Activated CD4-positive, alpha-beta T cell treated with anti-CD3 and anti-CD28 coated beads, Interleukin-2, Interleukin-4, amounts not matched to agents 100 ng/mL and 50 ng/mL, durations not matched to agents 16 hours and 8 hours (primary cell): ENCODE measurements around the gene GP1BB.

ENCODE experiments used
- DNase-seq: peaks from one replicate; pipeline ENCODE4 v3.0.0-alpha.2; 2020; ENCODE audit warnings: low spot score

GP1BB gene

DNA sequence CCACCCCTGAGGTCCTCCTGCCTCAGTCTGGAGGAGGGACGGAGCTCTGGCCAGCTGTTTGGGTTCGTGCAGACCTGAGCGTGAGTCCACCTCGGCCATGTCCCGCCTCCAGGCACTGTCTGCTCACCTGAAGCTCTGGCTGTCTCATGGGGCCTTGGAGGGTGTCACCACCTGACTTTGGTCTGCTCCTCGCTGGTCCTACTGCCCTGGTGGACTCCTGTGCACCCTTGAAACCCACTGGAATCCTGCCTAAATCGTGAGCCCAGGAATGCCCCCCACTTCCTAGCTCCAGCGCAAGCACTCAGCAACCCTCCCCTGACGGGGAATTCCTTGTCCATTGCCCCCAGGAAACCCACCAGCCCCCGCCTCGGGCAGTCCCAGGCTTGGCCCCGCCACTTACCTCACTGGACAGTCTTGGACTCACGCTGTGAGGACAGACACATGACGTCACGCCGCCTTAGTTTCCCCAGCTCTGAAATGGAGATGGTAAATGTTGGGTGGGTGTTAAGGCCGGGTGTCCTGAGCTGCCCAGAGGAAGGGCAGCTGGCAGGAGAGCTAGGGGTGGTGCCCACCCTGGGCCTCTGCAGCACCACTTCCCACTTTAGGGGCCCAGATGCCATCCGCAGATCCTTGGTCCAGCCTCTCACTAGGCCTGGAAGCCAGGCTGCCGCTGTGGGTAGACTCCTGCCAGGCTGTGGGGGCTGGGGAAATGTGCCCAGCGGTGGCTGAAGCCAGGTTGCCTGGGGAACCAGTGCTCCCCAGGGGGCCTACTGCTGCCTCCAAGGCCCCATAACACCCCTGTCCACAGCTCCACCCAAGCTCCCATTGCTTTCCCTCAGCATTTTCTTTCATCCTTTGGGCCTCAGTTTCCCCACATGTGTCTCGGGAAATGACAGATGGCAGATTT lies 19.1 kb downstream of the GP1BB start:
- DNase-seq: no peak

DNA sequence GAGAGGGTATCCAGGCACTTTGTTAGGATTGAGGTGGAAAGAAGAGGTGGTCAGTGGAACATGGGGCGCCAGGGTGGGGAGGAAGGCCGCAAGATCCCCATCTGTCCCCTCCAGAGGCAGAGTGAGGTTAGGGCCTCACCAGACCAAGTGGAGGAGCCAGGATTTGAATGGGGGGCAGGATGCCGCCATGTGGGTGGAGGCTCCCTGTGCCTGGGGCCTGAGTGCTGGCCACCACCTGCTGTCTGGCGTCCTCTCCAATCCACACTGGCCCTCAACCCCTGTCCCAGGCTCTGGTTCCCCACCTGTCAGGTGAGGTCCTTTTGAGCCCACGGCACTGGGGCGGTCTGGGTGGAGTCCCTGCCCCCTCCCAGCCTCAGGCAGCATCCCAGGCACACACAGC lies 19.7 kb downstream of the GP1BB start:
- DNase-seq: no peak

- DNase-seq: no peak
Measured at GRCh38 chr22:19743651-19744050, 20.3 kb downstream of the GP1BB start.

DNA sequence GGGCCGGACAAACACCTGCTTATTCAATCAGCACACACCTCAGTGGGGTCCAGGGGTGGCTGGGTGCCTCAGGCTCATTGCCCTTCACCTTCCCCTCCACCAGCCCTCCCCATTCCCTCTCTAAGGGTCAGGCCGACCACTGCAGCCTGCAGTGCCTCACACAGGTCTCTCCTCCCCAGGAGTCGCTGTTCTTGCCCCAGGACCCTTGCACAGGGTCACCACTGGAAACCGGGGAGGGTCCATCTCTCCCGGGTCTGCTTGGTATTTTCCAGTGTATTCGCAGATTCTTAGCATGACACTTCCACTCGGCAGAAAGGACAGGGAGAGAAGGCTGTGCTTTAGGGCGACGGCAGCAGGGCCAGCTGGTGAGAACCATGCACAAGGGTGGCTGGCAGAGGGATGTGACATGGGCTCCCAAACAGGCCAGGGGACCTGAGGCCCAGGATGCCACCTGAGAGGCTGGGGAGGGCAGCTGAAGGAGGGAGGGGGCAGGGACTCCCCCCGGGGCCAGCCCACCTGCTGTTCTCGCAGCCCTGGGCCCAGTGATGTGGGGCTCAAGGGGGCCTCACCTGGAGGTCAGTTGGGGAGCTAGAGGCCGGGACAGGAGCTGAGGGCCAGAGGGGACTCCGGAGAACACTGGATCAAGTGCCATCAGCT lies 21.1 kb downstream of the GP1BB start:
- DNase-seq: no peak

DNA sequence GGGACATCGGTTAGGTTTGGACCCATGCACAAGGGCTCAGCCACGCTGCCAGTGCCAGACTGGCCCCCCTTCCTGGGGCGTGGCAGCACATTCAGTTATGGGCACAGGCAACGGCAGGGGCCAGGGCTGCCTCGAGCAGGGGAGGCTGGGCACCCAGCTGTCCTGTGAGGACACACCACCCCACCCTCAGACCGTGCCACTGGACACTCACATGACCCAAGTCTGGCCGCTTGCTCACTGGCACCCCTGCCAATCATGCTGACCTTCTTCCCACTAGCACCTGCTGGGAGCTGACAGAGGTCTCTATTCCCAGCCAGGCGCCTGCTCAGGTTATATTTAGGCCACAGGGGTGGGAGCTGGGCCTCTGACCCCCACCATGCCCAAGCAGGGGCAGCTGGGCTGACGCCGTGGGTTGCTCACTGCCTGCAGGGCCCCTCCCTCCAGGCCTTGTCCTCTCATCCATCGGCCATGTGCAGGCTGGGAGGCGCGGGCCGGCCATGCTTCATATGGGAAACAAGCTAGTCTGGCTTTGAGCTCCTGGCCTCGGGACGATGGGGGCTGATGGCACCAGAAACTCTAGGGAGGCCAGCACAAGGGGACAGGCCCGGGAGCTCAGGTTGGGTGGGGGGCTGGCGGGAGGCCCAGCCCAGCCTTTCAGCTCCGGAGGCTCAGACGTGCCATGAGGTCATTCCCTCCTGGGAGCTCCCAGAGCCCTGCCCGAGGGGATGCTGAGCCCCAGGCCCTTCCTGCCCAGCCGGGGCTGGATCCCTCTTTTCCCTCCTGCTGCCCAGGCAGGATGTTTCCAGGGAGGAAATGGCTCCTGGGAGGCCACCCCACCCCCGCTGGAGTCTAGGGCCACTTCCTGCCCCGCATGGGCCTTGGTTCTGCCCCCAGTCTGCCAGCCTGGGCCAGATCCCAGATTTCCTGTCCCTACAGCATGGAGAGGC lies 22.1 kb downstream of the GP1BB start:
- no peak for DNase-seq

GRCh38 chr22:19746726-19747125 lies 23.4 kb downstream of the GP1BB start:
- DNase-seq: no peak

DNA sequence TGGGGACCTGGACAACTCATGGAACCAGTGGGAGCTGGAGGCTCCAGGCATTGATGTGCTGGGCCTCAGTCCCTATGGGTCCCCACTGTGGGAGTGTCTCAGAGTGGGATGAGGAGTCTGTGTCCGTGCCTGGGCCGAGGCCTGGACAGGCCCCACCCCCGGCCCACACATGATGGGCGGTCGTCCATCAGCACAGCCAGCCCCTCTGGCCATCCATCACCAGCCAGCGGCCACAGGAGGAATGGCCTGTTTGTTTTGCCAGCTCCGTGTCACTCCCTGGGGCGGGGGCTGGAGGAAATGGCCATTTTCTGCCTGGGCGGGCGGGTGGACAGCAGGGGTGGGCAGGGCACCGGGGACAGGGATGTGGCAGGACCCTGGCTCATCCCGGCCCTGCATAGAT lies 24.2 kb downstream of the GP1BB start:
- no peak for DNase-seq

GRCh38 chr22:19748139-19748538 lies 24.8 kb downstream of the GP1BB start:
- no peak for DNase-seq

DNA sequence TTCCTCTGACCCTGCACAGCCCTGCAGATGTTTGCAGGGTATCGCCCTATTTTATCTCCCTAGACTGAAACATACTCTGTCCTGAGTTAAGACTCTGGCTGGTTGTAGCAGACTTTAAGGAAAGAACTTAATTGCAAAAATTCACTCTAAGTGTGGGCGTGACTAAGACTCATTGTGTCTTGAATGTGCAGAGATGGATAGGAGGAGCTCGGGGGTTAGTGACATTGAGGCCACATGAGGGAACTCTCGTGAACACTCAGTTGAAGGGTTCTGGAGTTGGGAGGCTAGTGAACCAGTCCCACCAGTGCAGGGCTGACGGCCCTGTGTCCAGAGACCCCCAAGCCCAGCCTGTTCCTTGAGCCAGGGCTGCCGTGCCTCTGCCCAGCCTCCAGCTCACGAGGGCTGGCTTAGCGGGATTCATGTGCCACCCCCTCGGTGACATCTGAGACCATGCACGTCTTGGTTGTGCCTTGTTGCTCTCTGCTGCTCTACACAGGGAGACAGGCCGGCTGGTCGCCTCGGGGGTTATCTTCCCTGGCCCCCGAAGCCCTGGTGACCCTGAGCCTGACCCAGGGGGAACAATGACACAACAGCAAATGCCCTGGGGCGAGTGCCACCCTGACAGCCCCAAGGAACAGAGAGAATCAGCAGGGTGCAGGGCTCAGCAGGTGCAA lies 25.8 kb downstream of the GP1BB start:
- DNase-seq: no peak

DNA sequence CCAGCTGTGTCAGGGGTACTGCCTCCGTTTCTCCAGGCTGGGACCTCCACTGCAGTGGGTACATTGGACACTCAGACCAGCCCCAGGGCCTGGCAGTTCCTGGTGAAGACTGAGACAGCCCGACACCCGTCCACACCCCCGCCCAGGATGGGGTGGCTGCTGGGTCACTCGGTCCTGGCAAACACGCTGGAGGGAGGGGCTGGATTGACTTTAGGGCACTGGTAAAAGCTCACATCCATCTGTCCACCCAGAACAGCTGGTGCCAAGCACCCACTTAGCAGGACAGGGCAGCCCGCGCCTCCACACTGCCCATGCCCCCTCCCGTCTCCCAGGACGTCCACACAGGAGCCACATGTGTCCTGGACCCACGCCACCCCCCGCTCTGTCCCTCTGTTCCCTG lies 26.5 kb downstream of the GP1BB start:
- no peak for DNase-seq

- DNase-seq: no peak
Measured at GRCh38 chr22:19750507-19751490, 27.5 kb downstream of the GP1BB start.

- DNase-seq: no peak
Measured at GRCh38 chr22:19751497-19752245, 28.3 kb downstream of the GP1BB start.

DNA sequence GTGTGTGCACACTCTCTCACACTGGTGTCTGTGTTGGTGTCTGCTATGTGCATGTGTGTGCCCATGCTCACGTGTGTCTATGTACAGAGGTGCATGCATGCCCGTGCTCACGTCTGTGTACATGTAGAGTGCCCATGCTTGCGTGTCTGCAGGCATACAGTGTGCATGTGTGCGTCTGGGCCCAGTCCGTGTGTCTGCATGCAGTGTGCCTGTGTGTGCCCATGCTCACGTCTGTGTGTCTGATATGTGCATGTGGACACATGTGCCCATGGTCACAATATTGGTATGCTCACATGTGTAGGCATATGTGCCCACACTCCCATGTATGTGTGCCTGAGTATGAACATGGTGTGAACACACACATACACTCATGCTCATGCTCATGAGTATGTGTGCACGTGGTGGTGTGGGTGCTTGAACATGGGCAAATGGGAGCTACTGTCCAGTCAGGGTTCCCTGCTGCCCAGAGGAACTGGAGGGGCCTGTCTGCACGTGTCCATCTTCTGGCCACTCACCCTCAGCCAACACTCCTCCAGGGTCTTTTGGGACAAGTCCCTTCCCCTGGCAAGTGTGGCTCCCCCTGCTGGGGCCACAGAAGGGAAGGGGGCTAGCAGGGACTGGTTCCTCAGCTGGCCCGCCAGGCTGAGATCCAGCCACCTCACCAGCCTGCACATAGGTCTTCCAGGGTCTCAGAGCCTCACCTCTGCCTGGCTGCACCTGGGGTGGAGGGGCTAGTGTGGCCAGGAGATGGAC lies 29.9 kb downstream of the GP1BB start:
- no peak for DNase-seq

- no peak for DNase-seq
Measured at GRCh38 chr22:19753996-19754700, 30.8 kb downstream of the GP1BB start.

GRCh38 chr22:19754701-19755144 lies 31.4 kb downstream of the GP1BB start:
- no peak for DNase-seq

- DNase-seq: no peak
Measured at GRCh38 chr22:19755145-19755710, 31.9 kb downstream of the GP1BB start.

DNA sequence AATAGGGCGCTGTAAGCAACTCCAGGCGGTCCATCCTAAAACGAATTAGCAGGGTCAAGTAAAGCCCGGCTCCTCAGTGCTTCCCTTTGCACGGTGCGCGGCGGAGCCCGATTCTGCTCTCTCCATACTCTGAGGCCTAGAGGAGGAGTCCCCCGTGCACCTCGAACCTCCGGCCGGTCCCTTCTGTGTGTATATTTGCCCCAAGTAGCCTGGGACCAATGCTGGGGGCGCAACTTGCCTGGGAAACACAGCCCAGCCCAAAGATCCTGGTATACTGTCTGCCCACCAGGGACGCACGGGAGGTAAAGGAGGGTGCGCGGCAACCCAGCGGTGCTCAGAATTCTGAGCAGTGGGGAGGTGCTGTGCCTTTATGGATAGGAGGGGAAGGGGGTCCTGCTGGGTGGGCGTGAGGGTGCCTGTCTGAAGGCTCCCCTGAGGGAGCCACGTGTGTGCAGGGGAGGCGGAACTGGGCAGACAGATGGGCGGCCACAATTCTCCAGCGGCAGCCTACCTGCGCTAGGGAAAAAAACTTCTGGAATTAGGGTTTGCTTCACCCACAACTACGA lies 32.5 kb downstream of the GP1BB start:
- no peak for DNase-seq
